ENCODE data around the gene LIMCH1. TPM values are rescaled to one million over a fixed set of nuclear protein-coding genes. Genes with fewer than 3 reads are reported as not detected.
A peak's percentile ranks its signal among the peaks of the same experiment; 100 is the strongest.

The LIMCH1 gene
- polyA plus RNA-seq, 1 of the 3 experiments (the other 2 are of a cell fraction), result 1.2 TPM

GRCh38 chr4:41526628-41527027, 11.3 kb upstream of the LIMCH1 start:
- H3F3A ChIP-seq (replicated peaks; ENCODE audit: insufficient read depth), result no peaks in the 10 kb centered on the region
- WGBS (ENCODE audit: low lambda C conversion rate), result 38% methylated on average over 2 of the region's 2 CpGs
- no peaks in the 10 kb centered on the region for H3K36me3 ChIP-seq (replicated peaks in 1 of 2; ENCODE audit: control insufficient read depth in 1 of 2, insufficient read depth in 2 of 2, low read length in 1 of 2)
- no peak overlapping the region for H3K4me2 ChIP-seq
- H3K4me3 ChIP-seq (ENCODE audit: low read depth in 2 of 2, low read length in 1 of 2), result no peak overlapping the region
- no peaks in the 10 kb centered on the region for H3K79me2 ChIP-seq (ENCODE audit: insufficient read depth)
- TF ChIP-seq NFIC (IDR thresholded peaks at IDR 0.05; ENCODE audit: borderline replicate concordance), result no peak
- no peak for TF ChIP-seq RFX5 (IDR thresholded peaks at IDR 0.05; ENCODE audit: low read length)
- TF ChIP-seq TEAD4 (IDR thresholded peaks at IDR 0.05; ENCODE audit: borderline replicate concordance, insufficient read depth), result no peak
- TF ChIP-seq SMC3 (IDR thresholded peaks at IDR 0.05; ENCODE audit: low read depth, low read length), result no peak
- no peak for TF ChIP-seq PBX3 (IDR thresholded peaks at IDR 0.05)
- TF ChIP-seq MEF2A (IDR thresholded peaks at IDR 0.05; ENCODE audit: borderline replicate concordance, low read depth), result no peak
- TF ChIP-seq EP300 (IDR thresholded peaks at IDR 0.05; ENCODE audit: borderline replicate concordance in 1 of 2, low read depth in 1 of 2, low read length in 1 of 2), result no peak
- no peak for DNase-seq
- H3K9me3 ChIP-seq, result no peaks in the 10 kb centered on the region
- CTCF ChIA-PET, result no interaction called here
- no peak overlapping the region for H3K9ac ChIP-seq
- H3K27me3 ChIP-seq (ENCODE audit: insufficient read depth), result no peaks in the 10 kb centered on the region
- no peaks in the 10 kb centered on the region for H4K20me1 ChIP-seq (ENCODE audit: insufficient read depth)
- H3K4me1 ChIP-seq (ENCODE audit: control insufficient read depth in 1 of 2, insufficient read depth in 2 of 2, low read depth in 1 of 2, low read length in 1 of 2), result peaks cover 0 to 4% of the 10 kb centered on the region in 2 experiments; a peak in 1 of 4 replicates
- POLR2A ChIA-PET, result no interaction called here
- no peak overlapping the region for H2AFZ ChIP-seq (ENCODE audit: low read depth)
- H3K27ac ChIP-seq (ENCODE audit: low read depth in 2 of 2, low read length in 1 of 2), result no peak overlapping the region
- H3K9me2 ChIP-seq, result no peaks in the 10 kb centered on the region

DNA sequence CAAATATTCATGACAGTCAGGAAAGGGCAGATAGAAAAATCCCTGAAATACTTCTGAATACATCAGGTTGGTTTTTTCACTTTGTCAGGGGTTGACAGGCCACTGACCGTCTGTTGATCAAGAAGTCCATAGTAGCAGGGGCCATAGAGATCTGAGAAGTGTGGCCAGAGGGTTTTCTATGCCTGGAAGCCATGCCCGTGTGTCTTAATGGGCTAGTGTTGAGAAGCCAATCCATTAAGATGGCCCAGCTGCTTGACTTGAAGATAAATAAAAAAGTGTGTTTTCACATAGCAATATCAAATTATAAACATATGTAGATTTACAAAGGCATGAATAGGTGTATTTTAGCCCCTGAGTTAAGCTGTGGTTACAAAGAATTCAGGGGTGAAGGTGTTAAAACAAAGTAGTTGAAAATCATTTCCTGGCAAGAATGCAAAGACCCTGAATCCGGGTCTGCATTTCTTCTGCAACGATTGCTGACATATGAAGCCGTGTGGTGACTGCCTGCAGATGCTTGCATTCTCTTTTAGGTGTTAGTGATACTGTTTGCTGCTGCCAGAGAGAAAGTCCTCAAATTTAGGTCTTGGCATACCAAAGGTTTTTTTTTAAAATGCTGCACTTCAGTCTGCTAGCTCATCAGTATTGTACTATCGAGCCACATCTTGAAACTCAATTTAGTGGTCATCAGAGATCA, 9.3 kb upstream of the LIMCH1 start:
- no peaks in the 10 kb centered on the region for H3K9me3 ChIP-seq
- TF ChIP-seq EP300 (IDR thresholded peaks at IDR 0.05; ENCODE audit: borderline replicate concordance in 1 of 2, low read depth in 1 of 2, low read length in 1 of 2) (no peak), FOXJ3 (CRISPR knock-in tag; IDR thresholded peaks at IDR 0.05) (no peak), POLR2AphosphoS5 (IDR thresholded peaks at IDR 0.05; ENCODE audit: low read depth, low read length) (no peak), RAD21 (IDR thresholded peaks at IDR 0.05; ENCODE audit: low read length) (no peak)
- H3F3A ChIP-seq (replicated peaks; ENCODE audit: insufficient read depth), result no peaks in the 10 kb centered on the region
- no peaks in the 10 kb centered on the region for H3K36me3 ChIP-seq (replicated peaks in 1 of 2; ENCODE audit: control insufficient read depth in 1 of 2, insufficient read depth in 2 of 2, low read length in 1 of 2)
- POLR2A ChIA-PET, result no interaction called here
- H3K9me2 ChIP-seq, result no peaks in the 10 kb centered on the region
- H3K27ac ChIP-seq (ENCODE audit: low read depth in 2 of 2, low read length in 1 of 2), result no peak overlapping the region
- no peak overlapping the region for H3K9ac ChIP-seq
- H3K4me1 ChIP-seq (ENCODE audit: control insufficient read depth in 1 of 2, insufficient read depth in 2 of 2, low read depth in 1 of 2, low read length in 1 of 2), result peaks cover 0 to 4% of the 10 kb centered on the region in 2 experiments; a peak in 1 of 4 replicates
- 58% methylated on average over 6 of the region's 6 CpGs for WGBS (ENCODE audit: low lambda C conversion rate)
- CTCF ChIA-PET, result interaction anchor here (1.0 to 1.2 kb wide), 2 partner anchors 24 to 133 kb away, joined by 3 to 4 read pairs; no protein-coding TSS in a partner anchor
- H3K4me2 ChIP-seq, result no peak overlapping the region
- no peaks in the 10 kb centered on the region for H3K27me3 ChIP-seq (ENCODE audit: insufficient read depth)
- H2AFZ ChIP-seq (ENCODE audit: low read depth), result no peak overlapping the region
- peak; percentile 12 for DNase-seq
- H3K4me3 ChIP-seq (ENCODE audit: low read depth in 2 of 2, low read length in 1 of 2), result no peak overlapping the region
- no peaks in the 10 kb centered on the region for H4K20me1 ChIP-seq (ENCODE audit: insufficient read depth)
- no peaks in the 10 kb centered on the region for H3K79me2 ChIP-seq (ENCODE audit: insufficient read depth)

GRCh38 chr4:41530741-41531140, 7.2 kb upstream of the LIMCH1 start:
- no peak overlapping the region for H3K4me3 ChIP-seq (ENCODE audit: low read depth in 2 of 2, low read length in 1 of 2)
- CTCF ChIA-PET, result interaction anchor here (1.0 kb wide), 1 partner anchor 131 kb away, joined by 3 read pairs; no protein-coding TSS in a partner anchor
- no peaks in the 10 kb centered on the region for H3F3A ChIP-seq (replicated peaks; ENCODE audit: insufficient read depth)
- no peak overlapping the region for H3K27ac ChIP-seq (ENCODE audit: low read depth in 2 of 2, low read length in 1 of 2)
- no peak overlapping the region for H2AFZ ChIP-seq (ENCODE audit: low read depth)
- H3K9ac ChIP-seq, result no peak overlapping the region
- DNase-seq, result no peak
- H3K4me2 ChIP-seq, result no peak overlapping the region
- H3K36me3 ChIP-seq (replicated peaks in 1 of 2; ENCODE audit: control insufficient read depth in 1 of 2, insufficient read depth in 2 of 2, low read length in 1 of 2), result no peaks in the 10 kb centered on the region
- H3K9me2 ChIP-seq, result no peaks in the 10 kb centered on the region
- WGBS (ENCODE audit: low lambda C conversion rate), result 66% methylated on average over 5 of the region's 5 CpGs
- H3K27me3 ChIP-seq (ENCODE audit: insufficient read depth), result no peaks in the 10 kb centered on the region
- no peaks in the 10 kb centered on the region for H3K9me3 ChIP-seq
- H3K79me2 ChIP-seq (ENCODE audit: insufficient read depth), result no peaks in the 10 kb centered on the region
- no peaks in the 10 kb centered on the region for H4K20me1 ChIP-seq (ENCODE audit: insufficient read depth)
- peaks cover 0 to 4% of the 10 kb centered on the region in 2 experiments; a peak in 1 of 4 replicates for H3K4me1 ChIP-seq (ENCODE audit: control insufficient read depth in 1 of 2, insufficient read depth in 2 of 2, low read depth in 1 of 2, low read length in 1 of 2)
- POLR2A ChIA-PET, result no interaction called here
- TF ChIP-seq NFIC (IDR thresholded peaks at IDR 0.05; ENCODE audit: borderline replicate concordance) (no peak), RAD21 (IDR thresholded peaks at IDR 0.05; ENCODE audit: low read length) (no peak), FOXM1 (IDR thresholded peaks at IDR 0.05; ENCODE audit: low read depth) (no peak), JUND (IDR thresholded peaks at IDR 0.05) (no peak), YY1 (IDR thresholded peaks at IDR 0.05; ENCODE audit: low read depth) (no peak), GATA2 (CRISPR knock-in tag; IDR thresholded peaks at IDR 0.05) (no peak)
- TF ChIP-seq, protein P1, sequence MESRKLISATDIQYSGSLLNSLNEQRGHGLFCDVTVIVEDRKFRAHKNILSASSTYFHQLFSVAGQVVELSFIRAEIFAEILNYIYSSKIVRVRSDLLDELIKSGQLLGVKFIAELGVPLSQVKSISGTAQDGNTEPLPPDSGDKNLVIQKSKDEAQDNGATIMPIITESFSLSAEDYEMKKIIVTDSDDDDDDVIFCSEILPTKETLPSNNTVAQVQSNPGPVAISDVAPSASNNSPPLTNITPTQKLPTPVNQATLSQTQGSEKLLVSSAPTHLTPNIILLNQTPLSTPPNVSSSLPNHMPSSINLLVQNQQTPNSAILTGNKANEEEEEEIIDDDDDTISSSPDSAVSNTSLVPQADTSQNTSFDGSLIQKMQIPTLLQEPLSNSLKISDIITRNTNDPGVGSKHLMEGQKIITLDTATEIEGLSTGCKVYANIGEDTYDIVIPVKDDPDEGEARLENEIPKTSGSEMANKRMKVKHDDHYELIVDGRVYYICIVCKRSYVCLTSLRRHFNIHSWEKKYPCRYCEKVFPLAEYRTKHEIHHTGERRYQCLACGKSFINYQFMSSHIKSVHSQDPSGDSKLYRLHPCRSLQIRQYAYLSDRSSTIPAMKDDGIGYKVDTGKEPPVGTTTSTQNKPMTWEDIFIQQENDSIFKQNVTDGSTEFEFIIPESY (IDR thresholded peaks at IDR 0.05; ENCODE audit: borderline replicate concordance, low read depth), result no peak
